Subcutaneous adipose tissue (tissue), 4 donors: ENCODE data around the gene TRIM44. TPM values are rescaled to one million over a fixed set of nuclear protein-coding genes. Genes with fewer than 3 reads are reported as not detected.

ENCODE experiments used
- total RNA-seq, 4 donors: library from RNA; depleted of rRNA; stranded (reverse); fragments of >200 nt; gene quantifications; one replicate each; pipeline ENCODE4 v1.1.0, GENCODE V29; 2016
- TF ChIP-seq, protein P1 (sequence below): fragments of 450-650 bp; IDR thresholded peaks from one replicate; pipeline ENCODE4 v1.5.1; 2016; ENCODE audit warnings: low read depth, mild to moderate bottlenecking, control low read depth, antibody characterized with exemption, moderate library complexity

The TRIM44 gene
- total RNA-seq, 4 donors from 2014 or later: 32.6 to 70.9 (median 40.0) TPM

DNA sequence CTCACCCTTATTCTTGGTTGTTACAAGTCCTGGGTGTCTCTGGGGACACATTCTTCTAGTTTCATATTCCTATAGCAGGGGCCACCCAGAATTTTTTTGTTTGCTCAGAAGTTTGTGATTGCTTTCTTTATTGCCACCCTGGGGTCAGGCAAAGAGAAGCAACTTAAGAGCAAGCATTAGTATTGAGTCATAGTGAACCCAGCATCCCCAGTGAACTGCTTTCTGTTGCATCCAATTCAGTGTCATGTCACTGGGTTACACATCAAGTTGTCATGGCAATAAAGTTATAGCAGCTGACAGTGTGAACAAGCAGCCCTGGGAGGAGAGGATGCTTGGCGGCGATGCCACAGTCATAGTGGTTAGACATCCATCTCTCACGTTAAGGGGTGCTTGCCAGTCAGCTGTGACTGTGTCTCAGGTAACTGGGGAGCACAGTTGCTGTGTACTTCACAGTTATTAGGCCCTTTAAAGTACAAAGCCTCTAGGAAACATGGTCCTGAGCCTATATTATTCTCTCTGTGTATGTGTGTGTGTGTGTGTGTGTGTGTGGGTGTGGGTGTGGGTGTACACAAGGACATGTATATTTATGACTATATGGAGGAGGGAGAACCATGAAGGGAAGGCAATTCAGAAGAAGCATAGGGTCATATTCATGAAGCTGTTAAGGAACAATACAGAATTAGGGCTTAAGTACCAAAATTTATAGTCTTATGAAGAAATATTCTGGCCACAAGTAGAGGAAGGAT lies 52.5 kb downstream of the TRIM44 start:
- TF ChIP-seq, protein P1, sequence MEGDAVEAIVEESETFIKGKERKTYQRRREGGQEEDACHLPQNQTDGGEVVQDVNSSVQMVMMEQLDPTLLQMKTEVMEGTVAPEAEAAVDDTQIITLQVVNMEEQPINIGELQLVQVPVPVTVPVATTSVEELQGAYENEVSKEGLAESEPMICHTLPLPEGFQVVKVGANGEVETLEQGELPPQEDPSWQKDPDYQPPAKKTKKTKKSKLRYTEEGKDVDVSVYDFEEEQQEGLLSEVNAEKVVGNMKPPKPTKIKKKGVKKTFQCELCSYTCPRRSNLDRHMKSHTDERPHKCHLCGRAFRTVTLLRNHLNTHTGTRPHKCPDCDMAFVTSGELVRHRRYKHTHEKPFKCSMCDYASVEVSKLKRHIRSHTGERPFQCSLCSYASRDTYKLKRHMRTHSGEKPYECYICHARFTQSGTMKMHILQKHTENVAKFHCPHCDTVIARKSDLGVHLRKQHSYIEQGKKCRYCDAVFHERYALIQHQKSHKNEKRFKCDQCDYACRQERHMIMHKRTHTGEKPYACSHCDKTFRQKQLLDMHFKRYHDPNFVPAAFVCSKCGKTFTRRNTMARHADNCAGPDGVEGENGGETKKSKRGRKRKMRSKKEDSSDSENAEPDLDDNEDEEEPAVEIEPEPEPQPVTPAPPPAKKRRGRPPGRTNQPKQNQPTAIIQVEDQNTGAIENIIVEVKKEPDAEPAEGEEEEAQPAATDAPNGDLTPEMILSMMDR: no peak

DNA sequence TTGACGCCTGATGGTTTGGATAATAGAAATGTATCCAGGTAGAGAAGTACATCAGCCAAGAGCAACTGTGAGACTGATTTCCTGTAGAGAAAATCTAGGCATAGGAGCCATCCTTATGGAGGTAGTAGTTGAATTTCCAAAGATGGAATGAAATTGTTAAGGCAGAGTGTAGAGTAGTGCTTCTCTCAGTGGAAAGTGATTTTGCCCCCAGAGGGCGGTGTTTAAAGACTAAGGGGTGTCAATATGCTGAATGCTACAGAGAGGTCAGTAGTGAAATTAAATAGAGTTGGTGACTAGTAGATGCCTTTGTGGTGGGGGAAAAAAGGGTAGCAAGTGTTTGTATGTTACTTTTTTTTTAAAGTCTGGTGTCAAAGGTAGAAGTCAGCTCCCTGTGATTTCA lies 54.5 kb downstream of the TRIM44 start:
- TF ChIP-seq, protein P1: no peak

DNA sequence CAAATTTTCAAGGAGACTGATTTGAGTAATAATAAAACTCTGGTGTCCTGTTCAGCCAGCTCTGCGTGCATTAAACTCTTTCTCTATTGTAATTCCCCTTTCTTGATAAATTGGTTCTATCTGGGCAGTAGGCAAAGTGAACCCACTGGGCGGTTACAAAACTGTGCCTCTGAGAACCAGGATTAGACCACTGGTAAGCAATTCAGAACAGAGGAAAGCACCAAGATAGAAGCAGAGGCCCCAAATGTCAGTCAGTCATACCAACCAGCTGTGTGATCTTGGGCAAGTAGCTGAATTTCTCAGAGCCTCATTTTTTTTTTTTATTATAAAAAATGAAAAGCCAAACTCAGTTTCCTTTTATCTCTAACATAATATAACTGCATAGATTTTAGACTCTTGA lies 54.9 kb downstream of the TRIM44 start:
- TF ChIP-seq, protein P1: no peak

DNA sequence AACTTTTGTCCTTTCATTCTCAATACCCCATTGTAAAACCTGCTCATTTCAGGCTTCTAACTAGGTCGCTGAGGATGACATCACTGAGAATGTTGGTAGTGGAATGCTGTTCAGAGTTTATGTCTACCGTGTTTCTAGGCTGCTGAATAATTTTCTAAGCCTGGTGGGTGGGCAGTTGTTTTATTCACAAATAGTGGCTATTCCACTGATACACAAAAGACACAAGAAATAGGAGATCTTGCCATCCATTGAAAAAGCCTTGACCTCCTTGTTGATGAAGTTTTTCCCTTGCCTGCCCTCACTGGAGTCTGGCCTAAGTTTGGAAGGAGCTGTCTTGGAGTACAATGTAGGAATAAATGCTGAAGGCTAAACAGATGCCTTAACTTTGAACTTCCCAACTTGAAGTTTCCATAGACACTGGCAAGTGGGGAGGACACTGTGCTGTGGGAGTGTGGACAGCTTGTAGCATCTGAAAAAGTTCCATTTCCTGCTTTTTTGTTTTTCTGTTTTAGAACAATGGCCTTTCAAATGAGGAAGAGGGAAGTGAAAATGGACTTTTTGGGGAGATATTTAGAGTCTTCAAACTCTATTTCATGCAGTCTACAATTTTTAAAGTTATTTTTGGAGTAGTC lies 59.2 kb downstream of the TRIM44 start:
- TF ChIP-seq, protein P1: no peak

DNA sequence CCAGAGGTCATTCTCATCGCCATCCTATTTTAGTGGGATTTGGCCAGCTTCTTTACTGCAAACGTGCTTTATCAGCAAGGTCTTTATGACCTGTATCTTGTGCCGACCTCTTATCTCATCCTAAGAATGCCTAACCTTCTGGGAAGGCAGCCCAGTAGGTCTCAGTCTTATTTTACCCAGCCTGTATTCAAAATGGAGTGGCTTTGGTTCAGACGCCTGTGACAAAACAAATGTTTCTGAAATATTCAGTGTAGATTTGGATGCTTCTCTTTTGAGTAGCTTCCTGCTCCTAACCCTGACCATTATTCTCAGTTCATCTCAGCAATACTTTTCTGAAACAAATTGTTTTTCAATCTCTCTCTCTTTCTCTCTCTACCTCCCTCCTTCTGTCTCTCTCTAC lies 60.1 kb downstream of the TRIM44 start:
- TF ChIP-seq, protein P1: no peak

DNA sequence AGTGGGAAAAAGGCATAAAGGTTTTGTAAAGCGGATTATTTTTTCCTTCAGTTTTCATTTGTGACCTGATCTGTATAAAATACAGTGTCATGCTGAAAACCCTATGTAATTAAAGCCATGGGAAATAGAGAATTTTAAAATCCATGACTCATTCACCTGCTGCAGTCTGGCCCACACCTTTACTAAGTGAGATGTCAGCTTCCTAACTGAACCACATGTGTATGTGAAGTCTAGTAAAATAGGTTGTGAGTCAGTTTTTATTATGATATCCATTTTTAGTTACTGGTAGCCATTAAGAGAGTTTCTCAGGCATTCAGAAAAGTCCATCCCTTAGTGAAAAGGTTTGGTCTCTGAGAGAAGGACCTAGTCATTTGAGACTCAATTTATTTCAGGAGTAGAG lies 60.9 kb downstream of the TRIM44 start:
- TF ChIP-seq, protein P1: no peak

DNA sequence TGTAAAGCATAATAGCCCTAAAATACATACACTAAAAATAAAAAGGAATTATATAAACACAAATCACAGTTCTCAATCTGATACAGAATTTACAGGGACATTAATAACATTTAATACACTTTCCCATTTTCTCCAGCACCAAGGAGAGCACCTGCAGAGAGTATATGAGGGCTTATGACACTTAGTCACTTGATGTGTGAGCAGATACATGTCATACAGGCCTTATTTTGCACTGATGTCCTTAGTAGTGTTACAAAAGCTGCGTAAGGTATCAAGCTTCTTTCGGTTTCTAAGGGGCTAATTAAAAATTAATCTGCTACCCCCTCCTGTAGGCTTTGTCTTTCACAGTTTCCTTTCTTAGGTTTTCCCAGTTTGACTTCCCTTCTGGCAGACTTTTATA lies 61.3 kb downstream of the TRIM44 start:
- TF ChIP-seq, protein P1: no peak
